HG03378 (cell line): ENCODE data around the gene PARD3.

Source experiments
- ATAC-seq: cut with Tn5 transposase; IDR thresholded peaks from one replicate; pipeline ENCODE4 v1.9.1; 2021; ENCODE audit warnings: mild to moderate bottlenecking, moderate library complexity; ENCODE audit not compliant: unreplicated experiment

The PARD3 gene

GRCh38 chr10:34335960-34336690, 479.0 kb downstream of the PARD3 start:
- no peak for ATAC-seq

- no peak for ATAC-seq
Observed at GRCh38 chr10:34334908-34335307, 480.2 kb downstream of the PARD3 start.

- no peak for ATAC-seq
Observed at GRCh38 chr10:34333513-34333912, 481.6 kb downstream of the PARD3 start.

GRCh38 chr10:34327184-34327583, 487.9 kb downstream of the PARD3 start:
- no peak for ATAC-seq

GRCh38 chr10:34323192-34323591, 491.9 kb downstream of the PARD3 start:
- no peak for ATAC-seq

- no peak for ATAC-seq
Observed at GRCh38 chr10:34320265-34320664, 494.8 kb downstream of the PARD3 start.

- ATAC-seq = no peak
Observed at GRCh38 chr10:34319197-34319846, 495.8 kb downstream of the PARD3 start.

GRCh38 chr10:34316154-34316553, 498.9 kb downstream of the PARD3 start:
- no peak for ATAC-seq

- ATAC-seq = no peak
Observed at GRCh38 chr10:34314457-34314856, 500.6 kb downstream of the PARD3 start.

GRCh38 chr10:34313888-34314287, 501.2 kb downstream of the PARD3 start:
- no peak for ATAC-seq

- ATAC-seq = no peak
Observed at GRCh38 chr10:34313353-34313752, 501.7 kb downstream of the PARD3 start.

- ATAC-seq = no peak
Observed at GRCh38 chr10:34311679-34312078, 503.4 kb downstream of the PARD3 start.

- no peak for ATAC-seq
Observed at GRCh38 chr10:34310234-34310633, 504.9 kb downstream of the PARD3 start.

GRCh38 chr10:34305189-34305588, 509.9 kb downstream of the PARD3 start:
- ATAC-seq = no peak

GRCh38 chr10:34303022-34303421, 512.1 kb downstream of the PARD3 start:
- no peak for ATAC-seq

- ATAC-seq = no peak
Observed at GRCh38 chr10:34299105-34299611, 515.9 kb downstream of the PARD3 start.

GRCh38 chr10:34298346-34298818, 516.7 kb downstream of the PARD3 start:
- ATAC-seq = no peak

- ATAC-seq = no peak
Observed at GRCh38 chr10:34297541-34298345, 517.4 kb downstream of the PARD3 start.

- ATAC-seq = no peak
Observed at GRCh38 chr10:34295142-34295548, 520.0 kb downstream of the PARD3 start.

- no peak for ATAC-seq
Observed at GRCh38 chr10:34294137-34294536, 521.0 kb downstream of the PARD3 start.

GRCh38 chr10:34292675-34293074, 522.4 kb downstream of the PARD3 start:
- ATAC-seq = no peak
